ENCODE results near the gene SUPT3H.

The SUPT3H gene

DNA sequence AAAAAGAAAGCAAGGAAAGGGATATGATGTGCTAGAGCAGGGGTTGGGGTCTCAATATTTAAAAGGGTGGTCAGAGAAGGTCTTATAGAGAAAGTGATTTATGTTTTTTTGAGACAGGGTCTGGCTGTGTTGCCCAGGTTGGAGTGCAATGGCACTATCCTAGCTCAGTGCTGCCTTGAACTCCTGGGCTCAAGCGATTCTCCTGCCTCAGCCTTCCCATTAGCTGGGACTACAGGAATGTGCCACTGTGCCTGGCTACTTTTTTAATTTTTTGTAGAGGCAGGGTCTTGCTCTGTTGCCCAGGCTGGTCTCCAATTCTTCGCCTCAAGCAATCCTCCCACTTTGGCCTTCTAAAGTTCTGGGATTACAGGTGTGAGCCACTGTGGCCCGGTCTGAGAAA is 557.0 kb downstream of the SUPT3H start:
- H3K27ac ChIP-seq: no peak overlapping the region
- TF ChIP-seq, protein P1, sequence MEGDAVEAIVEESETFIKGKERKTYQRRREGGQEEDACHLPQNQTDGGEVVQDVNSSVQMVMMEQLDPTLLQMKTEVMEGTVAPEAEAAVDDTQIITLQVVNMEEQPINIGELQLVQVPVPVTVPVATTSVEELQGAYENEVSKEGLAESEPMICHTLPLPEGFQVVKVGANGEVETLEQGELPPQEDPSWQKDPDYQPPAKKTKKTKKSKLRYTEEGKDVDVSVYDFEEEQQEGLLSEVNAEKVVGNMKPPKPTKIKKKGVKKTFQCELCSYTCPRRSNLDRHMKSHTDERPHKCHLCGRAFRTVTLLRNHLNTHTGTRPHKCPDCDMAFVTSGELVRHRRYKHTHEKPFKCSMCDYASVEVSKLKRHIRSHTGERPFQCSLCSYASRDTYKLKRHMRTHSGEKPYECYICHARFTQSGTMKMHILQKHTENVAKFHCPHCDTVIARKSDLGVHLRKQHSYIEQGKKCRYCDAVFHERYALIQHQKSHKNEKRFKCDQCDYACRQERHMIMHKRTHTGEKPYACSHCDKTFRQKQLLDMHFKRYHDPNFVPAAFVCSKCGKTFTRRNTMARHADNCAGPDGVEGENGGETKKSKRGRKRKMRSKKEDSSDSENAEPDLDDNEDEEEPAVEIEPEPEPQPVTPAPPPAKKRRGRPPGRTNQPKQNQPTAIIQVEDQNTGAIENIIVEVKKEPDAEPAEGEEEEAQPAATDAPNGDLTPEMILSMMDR (conservative IDR thresholded peaks at IDR 0.05): no peak
- no peak for TF ChIP-seq ZFX (IDR thresholded peaks at IDR 0.05)

DNA sequence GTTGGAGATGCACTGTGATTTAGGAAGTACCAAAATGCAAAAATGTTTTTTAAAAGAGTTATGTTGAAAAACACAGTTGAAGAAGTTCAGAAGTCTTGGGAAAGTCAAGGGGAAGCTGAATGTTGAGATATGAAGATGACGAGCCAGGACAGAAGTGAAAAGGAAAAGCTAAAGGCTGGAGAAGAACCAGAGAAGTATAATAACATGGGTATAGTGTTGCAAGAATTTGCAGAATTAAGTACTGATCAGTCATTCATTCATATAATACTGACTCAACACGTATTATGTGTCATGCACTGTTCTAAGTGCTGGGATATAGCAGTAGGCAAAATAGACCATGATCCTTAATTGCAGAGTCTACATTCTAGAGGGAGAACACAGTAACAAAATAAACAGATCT is 557.4 kb downstream of the SUPT3H start:
- no peak overlapping the region for H3K27ac ChIP-seq
- TF ChIP-seq ZFX (IDR thresholded peaks at IDR 0.05): no peak
- TF ChIP-seq, protein P1 (conservative IDR thresholded peaks at IDR 0.05): no peak

DNA sequence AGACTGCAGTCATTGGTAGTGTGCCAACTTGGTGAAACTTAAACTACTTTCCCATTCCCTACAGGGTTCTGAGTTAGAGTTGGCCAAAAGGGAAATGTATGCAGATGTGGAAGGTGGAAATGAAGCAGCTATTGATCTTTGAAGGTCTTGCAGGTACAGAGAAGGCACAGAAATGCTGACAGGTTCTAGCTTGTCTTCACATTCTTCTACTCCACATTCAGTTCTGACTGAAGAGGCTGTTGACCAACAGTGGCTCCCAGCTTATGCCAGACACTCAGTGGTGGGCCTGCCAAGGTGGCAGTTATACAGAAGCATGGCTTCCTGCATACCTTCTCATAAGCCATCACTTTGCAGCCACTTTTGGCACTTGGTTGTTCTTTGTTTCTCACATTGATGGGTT is 566.3 kb downstream of the SUPT3H start:
- H3K27ac ChIP-seq: no peak overlapping the region
- TF ChIP-seq, protein P1 (conservative IDR thresholded peaks at IDR 0.05): no peak

DNA sequence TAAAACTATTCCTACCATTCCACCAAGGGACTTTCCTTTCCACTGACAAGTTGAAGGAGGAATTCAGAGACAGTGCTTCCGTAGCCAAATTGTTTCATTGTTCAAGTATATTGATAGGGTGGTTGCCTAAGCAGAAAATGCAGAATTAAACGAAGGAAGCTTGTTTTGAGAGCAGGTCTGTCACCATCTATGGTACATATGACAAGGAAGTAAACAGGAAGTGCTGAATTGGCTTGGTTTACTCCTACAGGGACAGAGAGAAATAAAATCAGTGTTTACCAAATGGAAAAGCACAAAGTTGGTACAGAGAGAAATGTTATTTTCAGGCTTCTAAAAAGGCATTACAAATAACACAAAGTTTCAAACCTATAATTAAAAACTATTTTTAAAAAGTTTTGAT is 568.5 kb downstream of the SUPT3H start:
- no peak for TF ChIP-seq ZFX (IDR thresholded peaks at IDR 0.05)
- TF ChIP-seq, protein P1 (conservative IDR thresholded peaks at IDR 0.05): no peak
- H3K27ac ChIP-seq: no peak overlapping the region

DNA sequence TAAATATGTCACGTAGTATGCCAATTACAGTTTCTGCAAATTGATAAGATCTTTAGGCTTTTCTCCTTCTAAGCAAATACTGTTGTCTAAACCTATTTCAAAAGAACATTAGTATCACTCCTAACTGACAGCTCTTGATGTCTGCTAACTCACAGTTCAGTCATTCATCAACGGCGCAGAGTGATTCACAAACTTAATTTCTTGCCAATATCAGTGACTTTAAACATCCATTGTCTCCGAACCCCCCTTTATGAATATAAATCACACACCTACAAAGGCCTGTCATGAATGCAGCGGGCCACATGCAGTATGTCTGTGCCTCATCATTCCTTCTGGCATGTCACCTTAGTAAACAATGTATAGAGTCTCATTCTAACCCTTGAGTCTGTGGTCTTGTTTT is 569.6 kb downstream of the SUPT3H start:
- no peak overlapping the region for H3K27ac ChIP-seq
- TF ChIP-seq ZFX (IDR thresholded peaks at IDR 0.05): no peak
- TF ChIP-seq, protein P1 (conservative IDR thresholded peaks at IDR 0.05): no peak

DNA sequence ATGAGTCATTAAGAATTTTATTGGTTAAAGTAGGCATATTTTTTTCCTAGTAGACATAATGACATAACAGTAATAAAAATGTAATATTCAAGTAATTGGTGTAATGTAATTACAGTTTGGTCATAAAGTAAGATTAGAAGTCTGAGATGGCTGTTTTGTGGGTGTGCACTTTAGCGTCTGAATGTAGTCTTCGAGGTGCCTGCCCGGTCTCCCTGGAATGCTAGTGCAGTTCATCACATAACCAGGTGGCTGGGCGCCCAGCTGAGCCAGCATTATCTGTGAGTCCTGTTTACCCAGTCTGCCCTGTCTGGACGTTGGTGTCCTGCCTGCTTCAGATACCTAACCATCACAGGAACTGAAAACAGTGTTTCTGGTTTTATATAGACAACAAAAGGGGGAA is 571.1 kb downstream of the SUPT3H start:
- TF ChIP-seq, protein P1 (conservative IDR thresholded peaks at IDR 0.05): no peak; the same call in 1 of the 2 replicates
- no peak for TF ChIP-seq ZFX (IDR thresholded peaks at IDR 0.05)
- H3K27ac ChIP-seq: no peak overlapping the region

DNA sequence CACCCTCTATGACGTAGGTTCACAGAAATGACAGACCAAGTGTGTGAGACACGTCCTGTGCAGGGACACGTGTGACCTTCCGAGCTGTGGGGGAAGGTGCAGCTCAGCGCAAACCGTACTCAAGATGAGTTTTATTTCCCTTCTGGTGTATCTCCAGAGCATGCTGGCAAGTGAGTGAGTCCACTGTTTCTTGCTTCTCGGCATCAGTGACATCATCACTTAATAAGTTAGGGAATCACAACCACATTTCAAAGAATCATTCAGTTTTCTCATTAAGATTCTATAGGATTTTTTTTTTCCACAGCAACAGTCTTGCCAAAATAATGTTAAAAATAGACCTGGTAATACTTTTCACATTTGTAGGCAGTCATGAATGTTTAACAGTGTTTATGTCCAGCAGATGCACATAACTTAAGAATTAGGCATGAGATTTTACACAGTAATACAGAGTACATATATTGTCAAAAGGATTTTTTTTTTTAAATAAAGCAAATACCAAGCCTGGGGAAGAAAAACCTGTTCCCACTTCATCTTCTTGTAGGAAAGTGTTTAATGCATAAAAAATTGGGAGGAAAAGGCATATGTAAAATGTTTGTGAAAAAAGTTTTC is 572.4 kb downstream of the SUPT3H start:
- H3K27ac ChIP-seq: no peak overlapping the region; the same call in 1 of the 2 replicates
- no peak for TF ChIP-seq ZFX (IDR thresholded peaks at IDR 0.05)
- TF ChIP-seq, protein P1 (conservative IDR thresholded peaks at IDR 0.05): no peak
